GM19467 (cell line): ENCODE data around the gene ZNF143.
"Not testable (repeated sequence)": the region's sequence is repeated elsewhere in the genome, so short reads cannot be mapped to it uniquely, and the experiment has no call there.

Experiments
- ATAC-seq: cut with Tn5 transposase; IDR thresholded peaks from one replicate; pipeline ENCODE4 v1.9.1; 2021; ENCODE audit warnings: mild to moderate bottlenecking, moderate library complexity; ENCODE audit not compliant: unreplicated experiment

Gene ZNF143

DNA sequence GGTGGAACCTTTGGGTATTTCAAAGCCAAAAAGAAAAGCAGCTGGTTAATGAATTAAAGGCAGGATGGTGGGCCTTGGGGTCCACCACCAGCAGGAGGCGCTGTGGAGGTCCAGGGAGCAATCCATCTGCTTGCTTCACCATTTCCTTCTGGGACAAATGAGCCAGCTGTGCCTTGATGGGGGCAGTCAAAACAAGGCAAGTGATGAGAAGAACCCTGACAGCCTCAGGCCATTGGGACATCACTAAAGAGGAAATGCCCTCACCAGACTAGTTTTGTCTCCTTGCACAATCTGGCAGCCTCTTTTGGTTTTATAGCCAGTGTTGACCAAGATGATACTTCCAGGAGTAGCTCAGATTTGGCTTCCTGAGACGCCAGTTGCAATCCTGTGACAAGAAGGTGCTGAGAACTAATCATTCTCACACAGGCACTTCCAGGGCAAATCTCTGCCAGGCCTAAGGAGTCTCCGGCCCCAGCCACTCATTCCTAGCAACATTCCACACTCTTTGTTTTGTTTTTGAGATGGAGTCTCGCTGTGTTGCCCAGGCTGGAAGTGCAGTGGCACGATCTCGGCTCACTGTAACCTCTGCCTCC is 74.5 kb downstream of the ZNF143 start:
- ATAC-seq = no peak

DNA sequence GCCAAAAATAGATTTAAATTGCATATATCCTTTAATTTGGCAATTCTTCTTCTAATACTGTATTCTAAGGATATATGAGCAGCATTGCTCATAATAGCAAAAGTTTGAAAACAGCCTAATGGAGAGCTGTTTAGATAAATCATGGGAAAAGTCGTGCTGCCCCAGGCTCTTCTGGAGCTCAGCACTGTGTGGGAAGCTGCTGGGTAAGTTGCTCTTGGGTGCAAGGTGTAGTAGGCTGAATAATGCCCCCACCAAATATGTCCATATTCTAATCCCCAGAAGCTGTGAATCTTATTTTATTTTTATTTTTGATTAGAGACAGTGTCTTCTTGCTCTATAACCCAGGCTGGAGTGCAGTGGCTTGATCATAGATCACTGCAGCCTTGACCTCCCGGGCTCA is 77.7 kb downstream of the ZNF143 start:
- no peak for ATAC-seq

DNA sequence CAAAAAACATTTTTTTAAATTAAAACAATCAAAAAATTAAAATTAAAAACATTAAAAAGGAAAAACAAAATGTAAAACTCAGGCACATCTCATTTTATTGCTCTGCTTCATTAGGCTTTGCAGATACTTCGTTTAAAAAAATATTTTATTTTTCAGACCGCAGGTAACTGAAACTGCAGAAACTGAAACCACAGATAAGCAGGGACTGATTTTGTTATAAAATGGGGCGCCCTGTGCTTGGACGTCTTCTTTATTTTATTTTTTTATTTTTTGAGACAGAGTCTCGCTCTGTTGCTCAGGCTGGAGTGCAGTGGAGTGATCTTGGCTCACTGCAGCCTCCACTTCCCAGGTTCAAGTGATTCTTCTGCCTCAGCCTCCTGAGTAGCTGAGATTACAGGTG is 88.4 kb downstream of the ZNF143 start:
- not testable (repeated sequence) for ATAC-seq

DNA sequence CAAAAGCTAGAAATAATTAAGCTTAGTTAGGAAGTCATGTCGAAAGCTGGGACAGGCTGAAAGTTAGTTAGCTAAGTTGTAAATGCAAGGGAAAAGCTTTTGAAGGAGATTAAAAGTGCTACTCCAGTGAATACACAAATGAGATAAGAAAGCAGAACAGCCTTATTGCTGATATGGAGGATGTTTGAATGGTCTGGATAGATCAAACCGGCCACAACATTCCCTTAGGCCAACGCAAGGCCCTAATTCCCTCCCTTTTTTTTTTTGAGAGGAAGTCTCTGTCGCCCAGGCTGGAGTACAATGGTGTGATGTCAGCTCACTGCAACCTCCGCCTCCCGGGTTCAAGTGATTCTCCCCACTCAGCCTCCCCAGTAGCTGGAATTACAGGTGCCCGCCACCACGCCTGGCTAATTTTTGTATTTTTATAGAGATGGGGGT is 89.4 kb downstream of the ZNF143 start:
- ATAC-seq = no peak

DNA sequence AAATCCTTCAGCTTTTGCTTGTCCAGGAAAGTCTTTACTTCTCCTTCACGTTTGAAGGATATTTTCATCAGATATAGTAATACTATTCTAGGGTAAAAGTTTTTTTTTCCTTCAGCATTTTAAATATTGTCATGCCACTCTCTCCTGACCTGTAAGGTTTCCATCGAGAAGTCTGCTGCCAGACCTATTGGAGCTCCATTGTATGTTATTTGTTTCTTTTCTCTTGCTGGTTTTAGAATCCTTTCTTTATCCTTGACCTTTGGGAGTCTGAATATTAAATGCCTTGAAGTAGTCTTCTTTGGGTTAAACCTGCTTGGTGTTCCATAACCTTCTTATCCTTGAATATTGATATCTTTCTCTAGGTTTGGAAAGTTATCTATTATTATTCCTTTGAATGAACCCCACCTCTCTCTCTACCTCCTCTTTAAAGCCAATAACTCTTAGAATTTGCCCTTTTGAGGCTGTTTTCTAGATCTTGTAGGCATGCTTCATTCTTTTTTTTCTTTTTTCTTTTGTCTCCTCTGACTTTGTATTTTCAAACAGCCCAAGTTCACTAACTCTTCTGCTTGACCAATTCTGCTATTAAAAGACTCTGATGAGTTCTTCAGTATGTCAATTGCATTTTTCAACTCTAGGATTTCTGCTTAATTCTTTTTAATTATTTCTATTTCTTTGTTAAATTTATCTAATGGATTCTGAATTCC is 100.6 kb downstream of the ZNF143 start:
- no peak for ATAC-seq

DNA sequence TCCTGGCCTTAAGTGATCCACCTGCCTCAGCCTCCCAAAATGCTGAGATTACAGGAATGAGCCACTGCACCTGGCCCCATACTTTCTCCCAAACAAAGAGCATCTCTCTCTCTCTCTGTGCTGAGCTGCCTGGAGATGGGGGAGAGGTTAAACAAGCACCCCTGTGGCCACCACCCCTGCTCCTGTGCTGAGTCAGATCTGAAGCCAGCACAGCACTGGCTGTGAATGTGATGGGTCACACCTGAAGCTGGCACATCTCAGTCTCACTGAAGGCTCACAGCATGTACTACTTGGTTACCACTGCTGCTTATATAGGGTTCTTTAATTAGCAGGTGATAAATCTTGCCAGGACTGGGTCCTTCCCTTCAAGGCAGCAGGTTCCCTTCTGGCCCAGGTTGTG is 101.9 kb downstream of the ZNF143 start:
- ATAC-seq = no peak

DNA sequence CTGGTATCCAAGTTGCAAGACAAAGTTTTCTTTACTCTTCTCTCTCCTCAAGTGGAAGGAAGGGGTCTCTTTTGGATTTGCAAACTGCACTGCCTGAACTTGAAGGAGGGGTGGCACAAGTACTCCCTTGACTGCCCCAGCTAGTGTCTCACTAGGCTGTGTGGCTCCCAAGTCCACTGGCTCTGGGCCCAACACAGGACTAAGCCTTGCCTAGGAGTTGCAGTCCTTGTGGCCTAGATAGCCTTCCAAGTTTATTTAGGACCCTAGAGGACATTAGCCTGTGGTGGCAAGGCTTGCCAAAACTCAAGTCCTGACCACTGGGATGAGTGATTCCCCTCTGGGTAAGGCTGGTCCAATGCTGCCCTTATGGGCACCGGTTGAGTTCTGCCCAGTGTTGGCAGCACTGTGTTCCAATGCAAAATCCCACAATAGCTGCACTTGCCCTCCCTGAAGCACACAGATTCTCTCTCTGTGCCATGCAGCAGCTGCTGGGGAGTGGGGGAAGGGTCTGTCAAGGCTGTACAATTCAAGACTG is 102.5 kb downstream of the ZNF143 start:
- no peak for ATAC-seq

DNA sequence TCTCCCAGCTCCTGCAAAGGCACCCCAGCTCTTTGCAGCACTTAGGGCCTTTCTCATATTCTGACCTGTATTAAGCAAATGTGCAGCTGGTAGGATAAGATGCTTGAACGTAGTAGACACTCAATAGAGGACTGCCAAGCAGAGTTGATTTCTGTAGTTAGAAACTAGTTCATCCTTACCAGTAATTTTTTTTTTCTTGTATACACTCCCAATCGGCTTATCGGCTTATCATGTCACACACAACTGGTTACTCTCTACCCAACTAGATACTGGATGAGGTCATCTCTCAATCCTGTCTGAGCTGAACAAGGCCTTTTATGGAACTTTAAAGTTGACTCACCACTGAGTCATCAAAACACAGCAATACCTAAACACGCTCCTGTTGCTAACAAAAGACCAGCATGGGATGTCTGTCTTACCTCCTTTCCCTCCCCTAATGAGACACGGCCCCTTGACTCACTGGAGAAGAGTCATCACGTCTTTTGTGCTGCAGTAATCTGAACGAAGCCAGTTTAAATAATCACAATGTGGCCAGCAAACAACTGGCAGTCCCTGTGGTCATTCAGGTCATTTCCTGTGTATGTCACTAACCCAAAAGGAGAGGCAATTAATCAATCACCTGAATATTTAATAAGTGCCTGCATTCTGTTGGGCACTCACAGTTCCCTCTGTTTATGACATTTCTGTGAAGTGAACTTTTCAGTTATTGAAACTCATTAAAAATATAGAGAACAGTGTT is 105.2 kb downstream of the ZNF143 start:
- peak; percentile 76 for ATAC-seq

DNA sequence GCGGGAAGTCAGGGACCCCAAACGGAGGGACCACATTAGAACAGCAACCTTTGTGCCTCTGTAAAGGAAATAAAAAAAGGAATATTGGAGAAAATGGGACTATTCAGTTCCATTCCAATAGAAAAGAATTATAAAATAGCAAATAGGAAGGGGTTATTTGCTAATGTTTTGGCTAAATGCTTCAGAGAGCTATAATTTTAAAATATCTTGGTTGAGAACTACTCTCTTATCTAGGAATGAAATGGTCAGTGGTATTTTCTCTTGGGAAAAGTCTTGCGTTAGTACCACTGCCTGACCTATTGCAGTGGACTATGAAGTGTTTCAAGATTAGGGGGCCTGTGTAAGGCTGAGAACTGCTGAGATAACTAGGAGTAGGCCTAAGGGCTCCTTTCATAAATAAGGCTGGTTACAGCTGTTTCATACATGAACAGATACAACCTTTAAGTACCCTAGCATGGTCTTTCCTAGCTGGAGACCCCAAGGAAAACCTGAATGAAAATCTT is 105.8 kb downstream of the ZNF143 start:
- ATAC-seq = no peak

DNA sequence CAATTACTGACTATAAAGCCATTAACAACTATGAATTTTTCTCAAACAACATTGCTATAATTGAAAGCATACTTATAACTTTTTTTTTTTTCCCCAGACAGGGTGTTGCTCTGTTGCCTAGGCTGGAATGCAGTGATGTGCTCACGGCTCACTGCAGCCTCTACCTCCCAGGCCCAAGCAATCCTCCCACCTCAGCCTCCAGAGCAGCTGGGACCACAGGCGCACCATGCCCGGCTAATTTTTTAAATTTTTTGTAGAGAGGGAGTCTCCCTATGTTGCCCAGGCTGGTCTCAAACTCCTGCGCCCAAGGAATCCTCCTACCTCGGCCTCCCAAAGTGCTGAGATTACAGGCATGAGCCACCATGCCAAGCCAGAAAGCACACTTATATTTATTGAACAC is 106.6 kb downstream of the ZNF143 start:
- no peak for ATAC-seq

DNA sequence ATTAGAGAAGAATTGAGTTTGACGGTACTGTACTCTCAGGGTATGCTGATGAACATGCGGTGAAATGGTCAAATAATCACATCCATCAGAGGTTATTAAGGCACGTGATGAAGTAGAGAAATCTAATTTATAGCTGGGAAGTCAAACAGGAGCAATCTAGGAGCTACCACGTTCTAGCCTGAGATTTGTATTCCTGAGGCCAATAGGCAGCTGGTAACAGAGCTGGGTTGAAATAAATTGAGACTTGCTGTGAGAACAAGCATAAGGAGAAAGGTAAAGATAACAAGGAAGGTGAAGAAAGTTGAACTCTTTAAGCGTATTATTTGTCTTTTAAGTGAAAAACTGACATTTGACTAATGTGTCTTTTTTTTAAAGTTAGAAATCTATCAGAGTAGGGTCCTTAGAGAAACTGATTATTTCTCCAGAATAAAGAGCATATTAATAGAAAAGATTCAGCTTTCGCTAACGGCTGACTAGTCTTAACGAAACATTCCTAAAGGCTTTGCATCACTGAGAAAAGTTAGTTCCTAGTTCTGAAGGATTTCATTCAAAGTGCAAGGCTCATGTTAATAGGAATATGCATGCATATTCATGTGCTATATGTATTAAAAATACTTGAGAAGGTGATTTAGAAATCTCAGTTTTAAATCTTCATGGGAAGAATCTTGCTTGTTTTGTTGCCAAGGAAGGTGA is 107.5 kb downstream of the ZNF143 start:
- ATAC-seq = no peak

DNA sequence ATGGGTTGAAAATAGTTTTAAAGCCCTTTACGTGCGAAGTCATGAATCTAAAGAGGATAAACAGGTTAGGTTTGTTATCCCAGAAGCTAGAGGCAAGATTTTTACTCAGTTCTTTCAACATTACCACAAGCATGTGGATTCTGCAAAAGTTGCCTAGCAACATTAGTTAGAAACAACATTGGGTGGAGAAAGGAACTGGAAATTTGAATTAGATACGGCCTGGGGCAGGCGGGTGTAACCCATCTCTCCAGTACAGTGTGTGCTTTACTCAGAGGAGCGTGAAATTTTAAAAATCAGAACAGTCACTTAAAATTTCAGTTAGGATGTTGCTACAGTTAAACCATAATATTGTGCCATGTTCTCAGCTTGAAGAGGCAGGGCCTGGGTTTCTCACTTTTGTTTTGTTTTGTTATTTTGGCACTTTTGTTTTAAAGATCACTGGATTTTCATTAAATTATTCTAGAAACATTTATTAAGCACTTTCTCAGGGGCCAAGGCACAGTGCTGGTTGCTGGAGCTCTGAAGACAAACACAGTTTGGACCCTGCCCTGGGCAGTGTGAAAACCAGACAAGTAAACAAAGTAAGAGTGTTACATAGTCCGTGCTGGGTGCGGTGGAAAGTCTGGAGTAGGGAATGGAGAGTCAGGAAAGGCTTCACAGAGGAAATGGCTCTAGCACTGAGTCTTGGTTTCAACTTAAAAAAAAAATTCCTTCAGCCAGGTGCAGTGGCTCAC is 108.2 kb downstream of the ZNF143 start:
- no peak for ATAC-seq

DNA sequence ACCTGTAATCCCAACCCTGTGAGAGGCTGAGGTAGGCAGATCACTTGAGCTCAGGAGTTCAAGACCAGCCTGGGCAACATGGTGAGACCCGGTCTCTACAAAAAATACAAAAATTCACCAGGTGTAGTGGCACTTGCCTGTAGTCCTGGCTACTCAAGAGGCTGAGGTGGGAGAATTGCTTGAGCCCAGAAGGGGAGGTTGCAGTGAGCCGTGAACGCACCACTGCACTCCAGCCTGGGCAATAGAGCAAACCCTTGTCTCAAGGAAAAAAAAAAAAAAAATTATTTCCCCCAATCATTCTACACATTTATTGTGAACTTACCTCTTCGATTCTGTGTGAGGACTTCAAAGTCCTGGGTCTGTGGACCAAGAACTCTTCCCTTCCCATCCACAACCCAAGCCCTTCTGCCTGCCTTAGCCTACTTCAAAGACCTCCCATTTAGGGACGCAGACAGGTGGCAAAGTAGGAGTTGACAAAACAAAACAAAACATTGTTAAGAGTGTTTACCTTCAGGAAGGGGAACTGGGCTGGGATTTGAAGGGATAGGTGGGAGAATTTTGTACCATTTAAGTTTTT is 108.9 kb downstream of the ZNF143 start:
- ATAC-seq = no peak

DNA sequence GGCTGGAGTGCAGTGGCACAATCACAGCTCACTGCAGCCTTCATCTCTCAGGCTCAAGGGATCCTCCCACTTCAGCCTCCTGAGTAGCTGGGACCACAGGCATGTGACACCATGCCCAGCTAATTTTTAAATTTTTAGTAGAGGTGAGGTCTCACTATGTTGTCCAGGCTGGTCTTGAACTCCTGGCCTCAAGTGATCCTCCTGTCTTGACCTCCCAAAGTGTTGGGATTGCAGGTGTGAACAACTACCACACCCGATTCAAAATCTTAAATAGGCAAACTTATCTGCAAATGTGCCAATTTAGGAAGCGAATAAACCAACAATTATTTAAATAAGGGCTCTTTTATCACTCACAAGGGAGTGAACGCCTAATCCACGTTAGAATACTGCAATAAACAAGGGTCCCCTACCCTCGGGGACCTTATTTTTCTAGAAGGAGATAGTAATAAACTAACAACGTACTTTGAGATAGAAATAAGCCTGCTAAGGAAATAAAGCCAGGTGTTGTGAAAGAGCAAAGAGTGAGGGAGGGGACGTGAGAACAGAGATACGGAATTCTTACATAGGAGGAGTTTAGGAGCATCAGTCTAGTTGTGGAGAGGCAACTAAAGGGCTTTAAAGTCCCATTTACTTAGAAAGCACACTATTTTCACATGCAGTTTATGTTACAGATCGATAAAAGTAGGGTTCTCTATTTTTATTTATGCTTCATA is 109.7 kb downstream of the ZNF143 start:
- no peak for ATAC-seq

DNA sequence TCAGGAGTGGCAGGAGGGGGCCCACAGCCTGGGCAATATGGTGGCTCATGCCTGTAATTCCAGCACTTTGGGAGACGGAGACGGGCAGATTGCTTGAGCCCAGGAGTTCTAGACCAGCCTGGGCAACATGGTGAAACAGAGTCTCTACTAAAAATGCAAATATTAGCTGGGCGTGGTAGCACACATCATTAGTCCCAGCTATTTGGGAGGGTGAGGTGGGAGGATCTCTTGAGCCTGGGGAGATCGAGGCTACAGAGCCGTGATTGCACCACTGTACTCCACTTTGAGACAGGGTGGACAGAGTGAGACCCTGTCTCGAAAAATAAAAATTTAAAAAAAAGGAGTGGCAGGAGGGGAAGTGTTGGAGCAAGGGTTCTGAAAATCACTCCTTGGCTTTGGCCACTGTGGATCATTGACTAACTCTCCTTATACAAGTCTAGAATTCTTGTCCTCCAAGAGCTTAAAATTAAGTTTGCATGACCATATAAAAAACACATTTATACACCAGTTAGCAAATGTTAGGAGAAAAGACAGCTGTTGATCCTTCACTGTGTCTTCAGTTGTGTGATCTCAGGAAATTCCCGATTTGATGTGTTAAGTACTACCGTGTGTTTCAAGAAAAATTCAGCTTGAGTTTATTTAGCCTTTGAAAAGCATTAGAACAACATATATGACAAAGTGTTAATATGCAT is 110.4 kb downstream of the ZNF143 start:
- ATAC-seq = no peak

DNA sequence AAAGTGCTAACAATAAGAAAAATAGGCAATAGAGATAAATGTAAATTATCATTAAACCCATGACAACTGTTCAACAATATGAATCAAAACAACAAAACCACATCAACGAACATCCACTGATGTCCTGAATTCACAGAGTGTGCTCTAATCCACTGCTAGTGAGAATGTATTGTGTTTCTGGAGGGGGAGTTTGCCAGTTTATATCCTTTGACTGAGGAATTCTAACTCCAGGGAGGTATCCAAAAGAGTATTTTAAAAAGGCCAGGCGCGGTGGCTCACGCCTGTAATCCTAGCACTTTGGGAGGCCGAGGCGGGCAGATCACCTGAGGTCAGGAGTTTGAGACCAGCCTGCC is 110.9 kb downstream of the ZNF143 start:
- no peak for ATAC-seq

DNA sequence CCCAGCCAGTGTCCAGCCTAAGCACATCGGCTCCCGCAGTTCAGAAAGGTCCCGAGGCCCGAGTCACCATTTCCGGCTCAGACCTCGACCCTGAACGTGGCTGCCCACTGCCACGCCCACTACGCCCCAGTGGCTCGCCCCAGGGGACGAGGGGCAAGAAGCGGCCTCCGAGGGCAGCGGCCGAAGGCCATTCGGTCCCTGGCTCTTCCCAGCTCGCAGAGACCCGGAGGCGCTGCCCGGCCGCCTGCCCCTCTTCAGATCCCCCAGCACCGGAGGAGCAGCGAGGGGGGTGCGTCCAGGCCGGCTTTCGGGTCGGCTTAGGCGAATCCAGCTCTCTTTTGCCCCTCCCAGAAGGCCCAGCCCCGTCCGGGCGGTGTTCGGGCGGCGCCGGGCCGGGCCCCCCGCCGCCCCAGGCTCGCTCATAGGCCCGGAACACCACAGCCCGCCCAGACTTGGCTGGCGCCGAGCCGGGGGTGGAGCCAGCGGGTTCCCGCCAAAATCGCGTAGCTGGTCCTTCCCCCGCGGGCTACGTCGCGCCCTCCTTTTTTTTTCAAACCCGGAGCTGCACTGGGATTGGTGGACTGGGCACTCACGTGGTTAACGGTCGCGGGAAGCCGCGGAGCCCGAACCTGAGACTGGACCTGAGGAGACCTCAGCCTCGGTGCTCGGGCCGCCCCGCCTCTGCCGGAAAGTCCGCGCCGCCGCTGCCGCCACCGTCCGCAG is 112.4 kb downstream of the ZNF143 start, which contains the start of gene WEE1:
Gene WEE1 (plus strand): TSS at position 619 of the 723 bp plus-strand sequence. CDS start 264 bp downstream, outside the sequence.
- peak; percentile 75 for ATAC-seq
